HL-60 (cell line): Measurements from ENCODE around the gene CPNE4.

Experiments used
- POLR2AphosphoS5 ChIP-seq: IDR thresholded peaks from 2 replicates; pipeline ENCODE4 v1.6.1; 2012; ENCODE audit warnings: low read depth
- SPI1 ChIP-seq: IDR thresholded peaks from 2 replicates; pipeline ENCODE4 v1.6.1; 2012; ENCODE audit warnings: low read depth, mild to moderate bottlenecking, borderline replicate concordance
- TF ChIP-seq, protein P1 (sequence below): IDR thresholded peaks from one replicate; pipeline ENCODE4 v1.5.1; 2011; ENCODE audit warnings: low read length, control low read depth, inconsistent platforms; ENCODE audit not compliant: insufficient read depth
- TF ChIP-seq, protein P2 (sequence below): IDR thresholded peaks from 2 replicates; pipeline ENCODE4 v1.6.1; 2012; ENCODE audit warnings: low read depth; ENCODE audit not compliant: insufficient replicate concordance

DNA sequence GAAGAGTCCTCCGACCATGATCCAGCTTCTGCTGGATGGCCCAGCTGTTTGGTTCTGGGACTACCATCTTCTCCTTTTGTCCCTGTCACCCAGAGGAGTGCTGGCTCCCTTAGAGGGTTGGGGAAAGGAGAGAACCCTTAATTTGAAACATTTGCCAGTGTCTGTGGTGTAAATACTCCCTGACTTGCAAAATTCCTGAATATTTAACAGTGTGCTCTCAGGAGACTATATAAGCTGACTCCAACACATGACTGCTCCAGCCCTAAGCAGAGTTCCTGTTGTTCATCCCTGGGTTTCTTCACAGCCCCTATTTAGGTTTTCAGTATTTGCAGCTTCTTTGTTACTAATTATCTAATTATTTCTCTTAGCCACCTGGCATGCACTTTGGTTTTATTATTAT, 133.1 kb downstream of the CPNE4 start:
- TF ChIP-seq, protein P1, sequence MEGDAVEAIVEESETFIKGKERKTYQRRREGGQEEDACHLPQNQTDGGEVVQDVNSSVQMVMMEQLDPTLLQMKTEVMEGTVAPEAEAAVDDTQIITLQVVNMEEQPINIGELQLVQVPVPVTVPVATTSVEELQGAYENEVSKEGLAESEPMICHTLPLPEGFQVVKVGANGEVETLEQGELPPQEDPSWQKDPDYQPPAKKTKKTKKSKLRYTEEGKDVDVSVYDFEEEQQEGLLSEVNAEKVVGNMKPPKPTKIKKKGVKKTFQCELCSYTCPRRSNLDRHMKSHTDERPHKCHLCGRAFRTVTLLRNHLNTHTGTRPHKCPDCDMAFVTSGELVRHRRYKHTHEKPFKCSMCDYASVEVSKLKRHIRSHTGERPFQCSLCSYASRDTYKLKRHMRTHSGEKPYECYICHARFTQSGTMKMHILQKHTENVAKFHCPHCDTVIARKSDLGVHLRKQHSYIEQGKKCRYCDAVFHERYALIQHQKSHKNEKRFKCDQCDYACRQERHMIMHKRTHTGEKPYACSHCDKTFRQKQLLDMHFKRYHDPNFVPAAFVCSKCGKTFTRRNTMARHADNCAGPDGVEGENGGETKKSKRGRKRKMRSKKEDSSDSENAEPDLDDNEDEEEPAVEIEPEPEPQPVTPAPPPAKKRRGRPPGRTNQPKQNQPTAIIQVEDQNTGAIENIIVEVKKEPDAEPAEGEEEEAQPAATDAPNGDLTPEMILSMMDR, result no peak
- TF ChIP-seq, protein P2, sequence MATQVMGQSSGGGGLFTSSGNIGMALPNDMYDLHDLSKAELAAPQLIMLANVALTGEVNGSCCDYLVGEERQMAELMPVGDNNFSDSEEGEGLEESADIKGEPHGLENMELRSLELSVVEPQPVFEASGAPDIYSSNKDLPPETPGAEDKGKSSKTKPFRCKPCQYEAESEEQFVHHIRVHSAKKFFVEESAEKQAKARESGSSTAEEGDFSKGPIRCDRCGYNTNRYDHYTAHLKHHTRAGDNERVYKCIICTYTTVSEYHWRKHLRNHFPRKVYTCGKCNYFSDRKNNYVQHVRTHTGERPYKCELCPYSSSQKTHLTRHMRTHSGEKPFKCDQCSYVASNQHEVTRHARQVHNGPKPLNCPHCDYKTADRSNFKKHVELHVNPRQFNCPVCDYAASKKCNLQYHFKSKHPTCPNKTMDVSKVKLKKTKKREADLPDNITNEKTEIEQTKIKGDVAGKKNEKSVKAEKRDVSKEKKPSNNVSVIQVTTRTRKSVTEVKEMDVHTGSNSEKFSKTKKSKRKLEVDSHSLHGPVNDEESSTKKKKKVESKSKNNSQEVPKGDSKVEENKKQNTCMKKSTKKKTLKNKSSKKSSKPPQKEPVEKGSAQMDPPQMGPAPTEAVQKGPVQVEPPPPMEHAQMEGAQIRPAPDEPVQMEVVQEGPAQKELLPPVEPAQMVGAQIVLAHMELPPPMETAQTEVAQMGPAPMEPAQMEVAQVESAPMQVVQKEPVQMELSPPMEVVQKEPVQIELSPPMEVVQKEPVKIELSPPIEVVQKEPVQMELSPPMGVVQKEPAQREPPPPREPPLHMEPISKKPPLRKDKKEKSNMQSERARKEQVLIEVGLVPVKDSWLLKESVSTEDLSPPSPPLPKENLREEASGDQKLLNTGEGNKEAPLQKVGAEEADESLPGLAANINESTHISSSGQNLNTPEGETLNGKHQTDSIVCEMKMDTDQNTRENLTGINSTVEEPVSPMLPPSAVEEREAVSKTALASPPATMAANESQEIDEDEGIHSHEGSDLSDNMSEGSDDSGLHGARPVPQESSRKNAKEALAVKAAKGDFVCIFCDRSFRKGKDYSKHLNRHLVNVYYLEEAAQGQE, result no peak
- TF ChIP-seq POLR2AphosphoS5 (no peak), SPI1 (no peak)
